IgD-negative memory B cell (primary cell): Measurements from ENCODE around the gene KPNA1. TPM values are rescaled to one million over a fixed set of nuclear protein-coding genes. Genes with fewer than 3 reads are reported as not detected.
A peak's percentile ranks its signal among the peaks of the same experiment; 100 is the strongest.

ENCODE experiments used
- H3K27ac Mint-ChIP-seq, 3 donors: one replicate each; pipeline ENCODE4 v1.8.0; 2020 to 2022; ENCODE audit warnings: mild to moderate bottlenecking in 3 of 3, mixed read lengths in 3 of 3, moderate library complexity in 1 of 3
- H3K27me3 Mint-ChIP-seq: one replicate; pipeline ENCODE4 v1.8.0; 2021; ENCODE audit warnings: mixed read lengths
- H3K36me3 Mint-ChIP-seq: one replicate; pipeline ENCODE4 v1.8.0; 2020; ENCODE audit warnings: mild to moderate bottlenecking, mixed read lengths
- H3K4me1 Mint-ChIP-seq, 3 donors: one replicate each; pipeline ENCODE4 v1.8.0; 2020 to 2022; ENCODE audit warnings: mixed read lengths in 3 of 3, mild to moderate bottlenecking in 1 of 3
- H3K4me3 Mint-ChIP-seq, 4 donors: one replicate each; pipeline ENCODE4 v1.8.0; 2020 to 2022; ENCODE audit warnings: mild to moderate bottlenecking in 4 of 4, mixed read lengths in 4 of 4, moderate library complexity in 3 of 4
- H3K9me3 Mint-ChIP-seq, 3 donors: one replicate each; pipeline ENCODE4 v1.8.0; 2020 to 2021; ENCODE audit warnings: mixed read lengths in 3 of 3, mild to moderate bottlenecking in 1 of 3
- polyA plus RNA-seq: library from polyadenylated mRNA; unstranded; fragments of 300-500 nt; fragmentation: Illumina TruSeq; gene quantifications from one replicate; pipeline ENCODE4 v1.2.3, GENCODE V29; 2021

The KPNA1 gene
- polyA plus RNA-seq, 1 donor from 2014 or later, result 44.8 TPM

DNA sequence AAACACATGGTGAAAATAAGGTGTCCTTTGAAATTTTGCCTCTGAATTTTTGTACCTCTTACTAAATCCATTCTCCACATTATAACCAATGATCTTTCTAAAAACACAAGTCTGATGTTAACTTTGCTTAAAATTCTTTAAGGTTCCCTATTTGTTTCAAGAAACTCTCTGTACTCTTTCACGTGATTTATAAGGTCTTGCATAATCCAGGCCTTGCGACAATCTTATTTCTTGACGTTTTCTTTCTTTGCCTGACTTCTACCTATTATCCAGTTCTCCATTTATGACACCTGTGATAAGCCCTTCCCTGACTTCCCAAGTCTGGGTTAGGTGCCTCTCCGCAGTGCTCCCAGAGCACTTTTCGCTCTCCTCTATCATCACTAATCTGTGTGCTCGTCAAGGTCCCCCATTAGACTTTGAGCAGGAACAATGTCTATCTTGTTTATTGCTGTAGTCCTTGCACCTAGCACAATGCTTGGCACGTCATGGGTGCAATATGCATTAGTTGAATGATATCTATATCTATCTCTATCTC, 24.3 kb upstream of the KPNA1 start:
- Mint-ChIP-seq H3K4me3 (peak overlapping the region in 1 of 4 donors; percentile 52), H3K27me3 (no peaks in the 10 kb centered on the region), H3K9me3 (no peaks in the 10 kb centered on the region), H3K4me1 (peaks cover 0 to 2% (median 0%) of the 10 kb centered on the region in 3 donors), H3K36me3 (peaks cover 12% of the 10 kb centered on the region), H3K27ac (peak overlapping the region in 1 of 3 donors; percentile 20)

DNA sequence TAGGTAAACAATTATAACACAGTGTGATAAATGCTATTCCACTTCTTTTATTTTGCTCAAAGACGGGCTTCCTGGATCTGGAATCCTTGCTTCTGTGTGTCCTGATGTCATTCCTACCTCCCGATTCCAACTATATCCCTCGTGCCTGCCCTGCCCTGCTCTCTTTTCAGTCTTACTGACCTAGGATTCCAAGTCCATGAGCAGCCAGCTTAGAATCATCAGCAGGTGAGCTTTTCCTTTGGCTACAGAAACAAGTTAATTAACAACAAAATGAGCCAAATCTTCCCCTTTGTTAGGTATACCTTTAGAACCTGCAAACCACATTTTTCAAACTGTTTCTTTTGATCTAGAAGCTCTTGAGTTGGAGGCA, 21.9 kb upstream of the KPNA1 start:
- H3K36me3 Mint-ChIP-seq, result peaks cover 8% of the 10 kb centered on the region

DNA sequence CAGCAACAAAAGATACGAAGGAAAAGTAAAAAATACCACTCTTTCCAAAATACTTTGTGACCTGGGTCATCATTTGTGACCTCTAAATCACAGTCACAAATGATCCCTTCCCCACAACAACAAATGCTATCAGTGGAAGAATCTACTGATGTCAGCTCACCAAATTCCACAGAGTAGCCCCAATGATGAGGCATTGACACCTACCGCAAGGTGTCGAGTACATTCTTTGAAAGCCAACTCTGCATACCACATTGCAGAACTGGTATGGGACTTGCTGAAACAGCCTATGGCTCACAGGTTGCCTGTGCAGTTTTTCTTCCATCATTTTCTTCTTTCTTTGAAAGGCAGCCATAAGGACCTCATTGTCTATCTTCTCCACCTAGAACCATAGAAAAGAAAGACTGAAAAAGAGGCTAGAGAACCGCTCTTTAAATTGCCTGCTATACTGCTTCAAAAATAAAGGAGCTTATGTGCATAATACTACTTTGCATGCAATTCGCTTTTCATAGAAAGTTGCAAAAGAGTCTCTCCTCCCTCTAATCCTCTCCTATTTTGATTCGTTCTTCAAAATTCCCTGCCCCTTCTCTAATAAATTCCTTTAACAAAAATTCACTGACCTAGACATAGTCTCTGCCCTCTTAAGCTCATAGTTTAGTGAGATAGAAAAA, 21.4 kb upstream of the KPNA1 start:
- H3K4me1 Mint-ChIP-seq, result peaks cover 0 to 2% (median 0%) of the 10 kb centered on the region in 3 donors
- no peaks in the 10 kb centered on the region for H3K9me3 Mint-ChIP-seq
- H3K27me3 Mint-ChIP-seq, result no peaks in the 10 kb centered on the region
- peak overlapping the region in 1 of 3 donors; percentile 55 for H3K27ac Mint-ChIP-seq
- peaks cover 7% of the 10 kb centered on the region for H3K36me3 Mint-ChIP-seq
- no peak overlapping the region for H3K4me3 Mint-ChIP-seq

More for the DNA sequence above, 21.9 kb upstream of the KPNA1 start:
- Mint-ChIP-seq H3K4me3 (no peak overlapping the region), H3K9me3 (no peaks in the 10 kb centered on the region), H3K27me3 (no peaks in the 10 kb centered on the region), H3K4me1 (peaks cover 0 to 2% (median 0%) of the 10 kb centered on the region in 3 donors), H3K27ac (peak overlapping the region in 1 of 3 donors; percentile 94)

GRCh38 chr3:122533931-122534334, 19.2 kb upstream of the KPNA1 start:
- Mint-ChIP-seq H3K27me3 (no peaks in the 10 kb centered on the region), H3K27ac (no peak overlapping the region), H3K4me3 (no peak overlapping the region), H3K4me1 (no peaks in the 10 kb centered on the region), H3K36me3 (peaks cover 3% of the 10 kb centered on the region), H3K9me3 (no peaks in the 10 kb centered on the region)

DNA sequence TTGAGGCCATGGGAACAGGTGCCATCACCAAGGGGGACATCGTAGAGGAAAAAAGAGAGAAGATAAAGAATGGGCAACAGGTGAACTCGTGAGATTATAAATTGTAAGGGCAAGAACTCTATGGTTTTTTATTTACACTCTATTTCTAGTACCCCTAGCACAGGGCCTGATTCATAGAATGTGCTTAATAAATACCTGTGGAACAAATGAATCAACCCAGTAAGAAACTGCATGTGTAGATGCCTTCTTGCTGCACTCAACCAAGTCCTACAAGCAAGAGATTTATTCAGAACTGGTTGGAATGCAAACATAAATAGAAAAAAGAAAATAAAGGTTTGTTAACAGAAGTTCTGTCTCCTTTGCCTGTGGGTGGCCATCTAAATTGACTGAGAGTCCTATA, 18.7 kb upstream of the KPNA1 start:
- Mint-ChIP-seq H3K27ac (no peak overlapping the region), H3K36me3 (peaks cover 3% of the 10 kb centered on the region), H3K4me3 (no peak overlapping the region), H3K27me3 (no peaks in the 10 kb centered on the region), H3K9me3 (no peaks in the 10 kb centered on the region), H3K4me1 (no peaks in the 10 kb centered on the region)

- Mint-ChIP-seq H3K27ac (no peak overlapping the region), H3K4me1 (no peaks in the 10 kb centered on the region), H3K4me3 (no peak overlapping the region), H3K9me3 (no peaks in the 10 kb centered on the region), H3K27me3 (no peaks in the 10 kb centered on the region), H3K36me3 (peaks cover 3% of the 10 kb centered on the region)
These were observed 15.4 kb upstream of the KPNA1 start for GRCh38 chr3:122530164-122530563.

- Mint-ChIP-seq H3K27ac (no peak overlapping the region), H3K9me3 (no peaks in the 10 kb centered on the region), H3K4me1 (no peaks in the 10 kb centered on the region), H3K4me3 (no peak overlapping the region), H3K36me3 (peaks cover 4% of the 10 kb centered on the region), H3K27me3 (no peaks in the 10 kb centered on the region)
These were observed 8.6 kb upstream of the KPNA1 start for GRCh38 chr3:122523317-122523716.

GRCh38 chr3:122520861-122521260, 6.1 kb upstream of the KPNA1 start:
- Mint-ChIP-seq H3K27me3 (no peaks in the 10 kb centered on the region), H3K4me1 (no peaks in the 10 kb centered on the region), H3K36me3 (peaks cover 4% of the 10 kb centered on the region), H3K27ac (no peak overlapping the region), H3K9me3 (no peaks in the 10 kb centered on the region), H3K4me3 (peak overlapping the region in 1 of 4 donors; percentile 20)

DNA sequence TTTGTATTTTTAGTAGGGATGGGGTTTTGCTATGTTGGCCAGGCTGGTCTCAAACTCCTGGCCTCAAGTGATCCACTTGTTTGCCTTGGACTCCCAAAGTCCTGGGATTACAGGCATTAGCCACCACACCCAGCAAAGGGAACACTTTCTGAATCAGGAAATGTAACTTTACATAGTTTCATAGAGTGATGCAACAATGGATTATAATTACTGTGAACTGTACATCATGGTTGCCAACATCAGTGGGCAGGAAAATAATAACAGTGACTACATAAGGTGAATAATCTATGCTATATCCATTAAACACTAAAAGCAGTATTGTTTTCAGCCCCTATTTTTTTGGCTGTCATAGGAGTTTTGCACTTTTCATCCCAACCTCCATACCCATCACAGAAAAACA, 5.0 kb upstream of the KPNA1 start:
- peaks cover 4% of the 10 kb centered on the region for H3K36me3 Mint-ChIP-seq
- no peaks in the 10 kb centered on the region for H3K9me3 Mint-ChIP-seq
- no peak overlapping the region for H3K4me3 Mint-ChIP-seq
- H3K27ac Mint-ChIP-seq, result no peak overlapping the region
- H3K27me3 Mint-ChIP-seq, result no peaks in the 10 kb centered on the region
- peaks cover 0 to 3% (median 0%) of the 10 kb centered on the region in 3 donors for H3K4me1 Mint-ChIP-seq

DNA sequence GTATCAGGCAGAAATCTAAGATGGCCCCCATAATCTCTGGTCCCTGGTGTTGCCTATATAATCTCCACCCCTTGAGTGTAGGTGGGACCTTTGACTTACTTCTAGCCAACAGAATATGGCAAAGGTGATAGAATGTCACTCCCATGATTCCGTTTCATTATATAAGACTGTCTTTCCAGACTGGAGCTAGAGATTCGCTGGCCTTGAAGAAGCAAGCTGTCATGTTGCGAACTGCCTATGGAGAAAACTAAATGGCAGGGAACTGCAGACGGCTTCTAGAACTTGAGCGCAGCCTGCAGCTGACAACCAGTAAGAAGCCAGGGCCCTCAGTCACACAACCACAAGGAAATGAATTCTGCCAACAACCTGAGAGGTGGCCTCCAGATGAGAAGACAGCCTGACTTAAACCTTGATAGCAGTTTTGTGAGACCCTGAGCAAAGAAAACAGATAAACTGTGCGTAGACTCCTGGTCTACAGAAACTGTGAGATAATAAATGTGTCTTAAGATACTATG, 2.2 kb upstream of the KPNA1 start:
- Mint-ChIP-seq H3K4me3 (peak overlapping the region in 1 of 4 donors; percentile 75), H3K4me1 (peaks cover 8 to 13% (median 8%) of the 10 kb centered on the region in 3 donors), H3K27me3 (no peaks in the 10 kb centered on the region), H3K27ac (peak overlapping the region in 1 of 3 donors; percentile 64), H3K9me3 (no peaks in the 10 kb centered on the region), H3K36me3 (peaks cover 4% of the 10 kb centered on the region)

DNA sequence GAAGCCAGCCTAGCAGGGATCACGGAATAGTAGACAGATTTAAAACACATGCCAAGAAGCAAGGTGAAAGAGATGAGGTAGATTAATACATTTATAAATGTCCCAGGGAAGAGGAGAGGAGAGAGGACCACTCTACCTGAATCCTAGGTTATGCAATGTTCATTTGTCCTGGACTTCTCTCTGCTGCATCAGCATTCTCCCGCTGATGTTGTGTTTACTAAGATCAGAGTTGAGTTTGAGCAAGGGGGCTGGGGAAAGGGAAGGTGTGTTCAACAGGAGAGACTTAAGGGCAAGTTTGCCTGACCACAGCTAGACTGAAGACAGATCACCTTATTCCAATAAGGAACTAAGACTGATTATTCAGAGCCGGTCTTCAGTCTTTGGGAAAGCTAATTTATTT, 1.1 kb upstream of the KPNA1 start:
- H3K27me3 Mint-ChIP-seq, result no peaks in the 10 kb centered on the region
- H3K36me3 Mint-ChIP-seq, result peaks cover 3% of the 10 kb centered on the region
- H3K9me3 Mint-ChIP-seq, result no peaks in the 10 kb centered on the region
- H3K4me1 Mint-ChIP-seq, result peaks cover 16 to 22% (median 17%) of the 10 kb centered on the region in 3 donors
- peak overlapping the region in 2 of 4 donors; percentile 10 to 75 for H3K4me3 Mint-ChIP-seq
- H3K27ac Mint-ChIP-seq, result peak overlapping the region in 1 of 3 donors; percentile 64

DNA sequence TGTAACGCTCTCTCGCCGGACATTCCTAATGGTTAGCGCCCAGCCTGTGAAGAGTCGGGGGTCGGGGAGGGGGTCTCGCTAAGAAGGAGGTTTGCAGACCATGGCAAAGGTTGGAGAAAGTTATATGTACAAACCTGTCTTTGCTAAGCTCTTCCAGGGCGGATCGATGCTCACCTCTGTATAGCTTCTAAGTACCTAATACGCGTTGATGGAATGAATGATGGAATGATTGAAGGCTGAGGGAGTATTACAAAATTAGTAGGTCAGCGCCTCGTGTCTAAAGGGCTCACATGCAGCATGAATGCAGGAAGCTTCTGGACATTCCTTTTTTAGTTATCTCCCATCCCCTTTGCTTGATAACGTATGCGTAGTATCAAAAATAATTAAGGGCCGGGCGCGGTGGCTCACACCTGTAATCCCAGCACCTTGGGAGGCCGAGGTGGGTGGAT, 305 bp upstream of the KPNA1 start:
- Mint-ChIP-seq H3K4me1 (peaks cover 19 to 25% (median 19%) of the 10 kb centered on the region in 3 donors), H3K36me3 (no peaks in the 10 kb centered on the region), H3K4me3 (peak overlapping the region; percentile 77 to 93 (median 88)), H3K27me3 (no peaks in the 10 kb centered on the region), H3K27ac (peak overlapping the region; percentile 82 to 94 (median 91)), H3K9me3 (peaks cover 0 to 1% (median under 1%) of the 10 kb centered on the region in 3 donors)

DNA sequence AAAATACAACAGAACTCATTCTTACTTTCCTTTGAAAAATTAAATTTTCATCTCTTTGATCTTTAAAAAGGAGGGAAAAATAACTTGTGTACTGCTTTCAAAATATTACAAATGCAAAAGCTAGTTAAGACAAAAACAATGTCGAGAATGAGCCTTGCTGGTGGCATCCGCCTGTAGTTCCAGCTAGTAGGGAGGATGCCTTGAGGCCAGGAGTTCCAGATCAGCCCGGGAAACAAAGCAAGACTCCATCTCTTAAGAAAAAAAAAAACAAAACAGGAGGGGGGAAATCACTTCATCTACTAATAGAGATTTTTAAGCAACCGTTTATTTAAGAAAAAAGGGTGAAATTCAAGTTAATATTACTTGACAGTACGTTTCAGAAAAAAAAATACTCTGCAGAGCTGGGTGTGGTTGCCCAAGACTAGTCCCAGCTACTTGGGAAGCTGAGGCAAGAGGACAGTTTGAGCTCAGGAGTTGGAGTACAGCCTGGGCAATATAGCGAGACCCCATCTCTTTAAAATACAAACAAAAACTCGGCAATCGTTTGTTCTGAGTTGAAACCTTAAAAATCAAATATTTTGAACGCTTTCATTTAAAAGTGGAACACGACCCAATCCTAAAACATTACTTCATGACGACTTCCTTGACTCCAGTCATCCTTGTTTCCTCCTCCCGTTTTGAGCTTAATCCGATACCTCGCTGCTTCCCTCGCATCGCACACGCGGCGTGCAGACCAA, 1.2 kb downstream of the KPNA1 start:
- H3K36me3 Mint-ChIP-seq, result peaks cover 3% of the 10 kb centered on the region
- peaks cover 26 to 31% (median 30%) of the 10 kb centered on the region in 3 donors for H3K4me1 Mint-ChIP-seq

DNA sequence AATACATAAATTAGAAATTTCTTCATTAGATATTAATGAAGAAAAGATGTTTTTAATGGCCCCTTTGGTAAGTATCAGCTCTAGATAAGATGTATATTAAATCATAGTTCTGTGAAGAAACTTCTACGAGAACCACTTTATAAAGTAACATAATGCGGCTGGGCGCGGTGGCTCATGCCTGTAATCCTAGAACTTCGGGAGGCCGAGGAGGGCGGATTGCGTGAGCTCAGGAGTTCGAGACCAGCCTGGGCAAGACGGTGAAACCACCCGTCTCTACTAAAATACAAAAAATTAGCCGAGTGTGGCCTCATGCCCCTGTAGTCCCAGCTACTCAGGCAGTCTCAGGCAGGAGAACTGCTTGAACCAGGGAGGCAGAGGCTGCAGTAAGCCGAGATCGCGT, 2.5 kb downstream of the KPNA1 start:
- Mint-ChIP-seq H3K36me3 (peaks cover 3% of the 10 kb centered on the region), H3K27me3 (no peaks in the 10 kb centered on the region), H3K4me1 (peaks cover 35 to 41% (median 37%) of the 10 kb centered on the region in 3 donors), H3K4me3 (peak overlapping the region in 1 of 4 donors; percentile 8), H3K9me3 (peaks cover 1 to 8% (median 2%) of the 10 kb centered on the region in 3 donors), H3K27ac (peak overlapping the region in 1 of 3 donors; percentile 53)

More for the DNA sequence above, 1.2 kb downstream of the KPNA1 start:
- Mint-ChIP-seq H3K9me3 (peaks cover 1 to 8% (median 2%) of the 10 kb centered on the region in 3 donors), H3K4me3 (peak overlapping the region; percentile 39 to 97 (median 90)), H3K27me3 (no peaks in the 10 kb centered on the region), H3K27ac (peak overlapping the region; percentile 36 to 97 (median 94))
